Effector memory CD8-positive, alpha-beta T cell (primary cell): ENCODE data around the gene DEFB128.
A peak's percentile ranks its signal among the peaks of the same experiment; 100 is the strongest.
"Not testable (repeated sequence)": the region's sequence is repeated elsewhere in the genome, so short reads cannot be mapped to it uniquely, and the experiment has no call there.

Experiments used
- ATAC-seq: fragments of 150-1000 bp; cut with Tn5 transposase; replicated peaks from 2 replicates; pipeline ENCODE4 v1.10.0; 2021; ENCODE audit warnings: mild to moderate bottlenecking, moderate library complexity
- DNase-seq, 3 experiments: peaks; one replicate each; pipeline ENCODE4 v3.0.0; 2021
- H3K27ac Mint-ChIP-seq, 2 donors: one replicate each; pipeline ENCODE4 v1.8.0; 2022; ENCODE audit warnings: mild to moderate bottlenecking in 2 of 2, mixed read lengths in 2 of 2, moderate library complexity in 2 of 2
- H3K27me3 Mint-ChIP-seq, 2 donors: one replicate each; pipeline ENCODE4 v1.8.0; 2022; ENCODE audit warnings: mixed read lengths in 2 of 2
- H3K36me3 Mint-ChIP-seq: one replicate; pipeline ENCODE4 v1.8.0; 2022; ENCODE audit warnings: mild to moderate bottlenecking, moderate library complexity, mixed read lengths; ENCODE audit not compliant: insufficient read depth
- H3K4me1 Mint-ChIP-seq, 2 donors: one replicate each; pipeline ENCODE4 v1.8.0; 2022; ENCODE audit warnings: low read depth in 2 of 2, mixed read lengths in 2 of 2
- H3K4me3 Mint-ChIP-seq, 2 donors: one replicate each; pipeline ENCODE4 v1.8.0; 2022; ENCODE audit warnings: mild to moderate bottlenecking in 2 of 2, mixed read lengths in 2 of 2, moderate library complexity in 2 of 2
- H3K9me3 Mint-ChIP-seq, 2 donors: one replicate each; pipeline ENCODE4 v1.8.0; 2022; ENCODE audit warnings: mixed read lengths in 2 of 2

Gene DEFB128

DNA sequence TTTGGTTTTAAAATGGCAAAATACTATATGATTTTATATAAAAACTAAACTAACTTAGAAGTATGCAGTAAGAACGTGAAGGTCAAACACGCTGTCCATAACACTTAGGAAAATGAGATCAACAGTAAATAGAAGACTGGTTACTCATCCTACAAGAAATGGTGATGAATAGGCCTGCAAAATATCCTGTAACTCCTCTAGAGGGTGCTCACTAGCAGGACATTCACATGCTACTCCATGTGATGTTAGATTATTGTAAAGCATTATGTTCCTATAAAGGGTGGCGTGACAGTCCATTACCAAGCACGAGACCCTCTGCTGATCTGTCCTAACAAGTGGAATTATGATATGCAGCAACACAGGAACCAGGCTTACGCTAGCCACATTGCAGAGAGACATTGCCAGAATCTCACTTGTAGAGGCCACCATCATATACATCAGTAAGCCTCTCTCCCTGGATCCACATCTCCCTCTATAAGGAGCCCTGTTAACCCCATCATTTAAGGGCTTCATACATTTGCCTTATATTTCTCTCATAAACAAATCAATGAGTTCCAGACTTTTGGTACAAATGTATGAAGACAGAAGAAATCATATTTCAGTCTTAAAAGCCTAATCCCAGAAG, 19.5 kb upstream of the DEFB128 start:
- Mint-ChIP-seq H3K27me3 (peaks cover 0 to 17% of the 10 kb centered on the region in 2 donors), H3K9me3 (no peaks in the 10 kb centered on the region), H3K36me3 (no peaks in the 10 kb centered on the region), H3K4me3 (no peak overlapping the region), H3K4me1 (no peaks in the 10 kb centered on the region), H3K27ac (no peak overlapping the region)
- peak in 2 of 3 experiments; percentile 2 for DNase-seq
- ATAC-seq, result peak; percentile 71

DNA sequence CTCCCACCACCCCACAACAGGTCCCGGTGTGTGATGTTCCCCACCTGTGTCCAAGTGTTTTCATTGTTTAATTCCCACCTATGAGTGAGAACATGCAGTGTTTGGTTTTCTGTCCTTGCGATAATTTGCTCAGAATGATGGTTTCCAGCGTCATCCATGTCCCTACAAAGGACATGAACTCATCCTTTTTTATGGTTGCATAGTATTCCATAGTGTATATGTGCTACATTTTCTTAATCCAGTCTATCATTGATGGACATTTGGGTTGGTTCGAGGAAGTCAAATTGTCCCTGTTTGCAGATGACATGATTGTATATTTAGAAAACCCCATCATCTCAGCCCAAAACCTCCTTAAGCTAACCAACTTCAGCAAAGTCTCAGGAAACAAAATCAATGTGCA, 14.1 kb upstream of the DEFB128 start:
- peaks cover 12 to 28% of the 10 kb centered on the region in 2 donors for H3K27me3 Mint-ChIP-seq
- H3K4me3 Mint-ChIP-seq, H3K4me1 Mint-ChIP-seq, DNase-seq, ATAC-seq, H3K36me3 Mint-ChIP-seq, H3K27ac Mint-ChIP-seq, H3K9me3 Mint-ChIP-seq: not testable (repeated sequence)

DNA sequence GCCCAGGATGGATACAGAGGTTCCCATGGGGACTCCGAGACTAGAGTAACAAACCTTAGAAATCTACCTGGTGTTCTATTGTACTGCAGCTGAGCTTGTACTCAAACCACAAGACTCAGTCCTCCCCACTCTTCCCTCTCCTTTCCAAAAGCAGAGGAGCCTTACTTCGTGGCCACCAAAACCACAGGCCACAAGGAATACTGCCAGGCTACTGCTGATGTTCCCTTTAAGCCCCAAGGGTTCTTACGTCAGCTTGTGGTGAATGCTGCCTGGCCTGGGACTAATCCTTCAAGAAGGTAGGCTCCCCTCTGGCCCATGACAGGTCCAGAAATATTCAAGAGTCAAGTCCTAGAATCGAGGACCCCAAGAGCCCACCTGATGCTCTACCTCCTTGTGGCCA, 10.5 kb upstream of the DEFB128 start:
- Mint-ChIP-seq H3K27ac (no peak overlapping the region), H3K4me3 (no peak overlapping the region), H3K27me3 (peaks cover 46 to 51% of the 10 kb centered on the region in 2 donors), H3K4me1 (no peaks in the 10 kb centered on the region), H3K9me3 (peaks cover 0 to 2% of the 10 kb centered on the region in 2 donors), H3K36me3 (no peaks in the 10 kb centered on the region)
- no peak for DNase-seq
- no peak for ATAC-seq

DNA sequence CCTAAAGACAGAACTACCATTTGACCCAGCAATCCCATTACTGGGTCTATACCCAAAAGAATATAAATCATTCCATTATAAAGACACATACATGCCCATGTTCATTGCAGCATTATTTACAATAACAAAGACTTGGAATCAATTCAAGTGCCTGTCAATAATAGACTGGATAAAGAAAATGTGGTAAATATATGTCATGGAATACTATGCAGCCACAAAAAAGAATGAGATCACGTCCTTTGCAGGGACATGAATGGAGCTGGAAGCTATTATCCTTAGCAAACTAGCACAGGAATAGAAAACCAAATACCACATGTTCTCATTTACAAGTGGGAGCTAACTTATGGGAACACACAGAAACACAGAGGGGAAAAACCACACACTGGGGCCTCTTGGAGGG, 8.7 kb upstream of the DEFB128 start:
- H3K36me3 Mint-ChIP-seq, result no peaks in the 10 kb centered on the region
- H3K27me3 Mint-ChIP-seq, result peaks cover 43 to 61% of the 10 kb centered on the region in 2 donors
- H3K4me3 Mint-ChIP-seq, result no peak overlapping the region
- DNase-seq (no peak), ATAC-seq (no peak)
- peaks cover 0 to 2% of the 10 kb centered on the region in 2 donors for H3K9me3 Mint-ChIP-seq
- H3K27ac Mint-ChIP-seq, result no peak overlapping the region
- H3K4me1 Mint-ChIP-seq, result no peaks in the 10 kb centered on the region

DNA sequence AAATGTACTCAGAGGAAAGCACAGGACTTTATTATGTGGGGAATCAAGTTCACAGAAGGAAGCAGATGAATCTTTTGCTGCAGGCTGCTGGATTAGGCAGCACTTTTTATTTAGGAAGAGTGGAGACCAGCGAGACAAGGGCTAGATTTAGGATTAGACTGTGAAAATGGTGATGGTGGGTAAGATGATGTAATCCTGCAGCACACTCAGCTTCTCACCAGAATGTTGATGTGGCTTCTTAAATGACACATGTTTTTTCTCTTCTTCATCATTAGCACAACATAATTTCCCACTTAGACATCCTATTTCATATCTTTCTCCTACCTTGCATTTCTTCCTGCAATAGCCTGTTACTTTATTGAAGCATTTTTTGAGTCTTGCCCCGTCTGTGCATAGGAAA, 1.8 kb downstream of the DEFB128 start:
- Mint-ChIP-seq H3K27ac (no peak overlapping the region), H3K36me3 (no peaks in the 10 kb centered on the region), H3K27me3 (peaks cover 60 to 97% of the 10 kb centered on the region in 2 donors), H3K4me1 (no peaks in the 10 kb centered on the region), H3K4me3 (no peak overlapping the region), H3K9me3 (no peaks in the 10 kb centered on the region)
- no peak for DNase-seq
- no peak for ATAC-seq

DNA sequence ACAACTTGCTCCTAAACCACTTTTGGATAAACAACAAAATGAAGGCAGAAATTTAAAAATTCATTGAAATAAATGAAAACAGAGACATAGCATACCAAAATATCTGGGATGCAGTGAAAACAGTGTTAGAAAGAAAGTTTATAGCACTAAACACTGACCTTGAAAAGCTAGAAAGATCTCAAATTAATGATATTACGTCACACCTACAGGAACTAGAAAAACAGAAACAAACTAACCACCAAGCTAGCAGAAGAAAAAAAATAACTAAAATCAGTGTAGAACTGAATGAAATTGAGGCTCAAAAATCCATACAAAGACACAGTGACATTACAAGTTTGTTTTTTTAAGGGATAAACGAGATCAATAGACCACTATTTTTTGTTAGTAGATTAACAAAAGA, 5.2 kb downstream of the DEFB128 start:
- H3K9me3 Mint-ChIP-seq, result no peaks in the 10 kb centered on the region
- no peak for ATAC-seq

DNA sequence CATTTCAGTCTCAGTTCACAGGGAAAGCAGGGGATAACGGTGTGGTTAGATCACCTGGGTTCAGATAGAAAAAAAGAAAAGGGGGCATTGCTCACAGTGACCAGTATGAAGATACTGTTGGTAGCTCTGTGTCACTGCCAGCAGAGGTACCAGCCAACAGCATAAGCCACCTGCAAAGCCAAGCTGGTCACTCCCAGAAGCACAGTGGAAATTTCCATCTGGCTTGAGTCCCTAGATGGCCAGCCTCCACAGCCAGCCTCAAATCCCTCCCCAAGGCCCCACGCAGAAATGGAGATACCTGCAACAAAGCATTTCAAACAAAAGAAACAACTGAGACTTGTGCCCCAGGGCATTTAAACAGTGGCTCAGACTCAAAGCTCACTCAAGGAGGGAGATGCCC, 20.6 kb downstream of the DEFB128 start:
- ATAC-seq (no peak), DNase-seq (no peak)
- Mint-ChIP-seq H3K36me3 (no peaks in the 10 kb centered on the region), H3K4me3 (no peak overlapping the region), H3K9me3 (no peaks in the 10 kb centered on the region), H3K27me3 (peaks cover 0 to 22% of the 10 kb centered on the region in 2 donors), H3K27ac (no peak overlapping the region), H3K4me1 (no peaks in the 10 kb centered on the region)

More for the DNA sequence above, 5.2 kb downstream of the DEFB128 start:
- Mint-ChIP-seq H3K36me3 (no peaks in the 10 kb centered on the region), H3K4me1 (no peaks in the 10 kb centered on the region), H3K27me3 (peaks cover 63 to 81% of the 10 kb centered on the region in 2 donors), H3K4me3 (no peak overlapping the region), H3K27ac (no peak overlapping the region)
- DNase-seq, result no peak

DNA sequence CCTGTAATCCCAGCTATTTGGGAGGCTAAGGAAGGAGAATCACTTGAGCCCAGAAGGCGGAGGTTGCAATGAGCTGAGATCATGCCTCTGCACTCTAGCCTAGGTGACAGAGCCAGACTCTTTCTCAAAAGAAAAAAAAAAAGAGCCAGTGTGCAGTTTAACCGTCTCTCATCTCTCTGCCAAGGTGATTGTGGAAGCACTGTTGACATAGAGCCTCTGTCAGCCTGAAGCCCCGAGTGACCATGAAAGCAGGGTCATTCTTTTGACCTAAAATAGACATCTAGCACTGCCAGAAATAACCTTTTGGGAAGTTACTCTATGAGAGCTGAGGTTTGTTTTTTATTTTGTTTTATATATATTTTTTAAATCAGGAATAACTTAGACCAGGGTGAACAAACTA, 24.9 kb downstream of the DEFB128 start:
- Mint-ChIP-seq H3K27ac (no peak overlapping the region), H3K4me1 (no peaks in the 10 kb centered on the region), H3K9me3 (no peaks in the 10 kb centered on the region), H3K4me3 (no peak overlapping the region), H3K27me3 (peaks cover 3 to 20% of the 10 kb centered on the region in 2 donors), H3K36me3 (no peaks in the 10 kb centered on the region)
- ATAC-seq (no peak), DNase-seq (no peak)

DNA sequence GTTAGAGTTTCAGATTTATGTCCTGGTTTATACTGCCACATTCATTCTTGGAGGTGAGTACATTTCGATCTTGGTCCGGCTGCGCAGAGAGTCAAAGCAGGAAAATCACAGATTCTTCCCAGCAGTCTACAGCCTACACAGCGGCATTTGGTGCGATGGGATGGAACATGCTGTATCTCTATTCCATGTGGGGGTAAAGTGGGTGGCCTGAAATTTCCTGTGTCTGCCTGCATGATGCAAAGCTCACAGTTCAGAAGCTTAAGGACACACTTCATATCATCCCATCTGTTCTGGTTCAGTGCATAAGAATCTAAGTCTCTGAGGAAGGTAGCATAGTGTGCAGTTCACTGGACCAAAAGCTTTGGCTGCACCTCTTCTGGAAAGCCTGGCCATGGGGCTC, 32.4 kb downstream of the DEFB128 start, which contains the start of gene DEFB127:
Gene DEFB127, plus strand, starts transcription at position 301 of the 400 bp plus-strand sequence. Its CDS starts 91 bp downstream, at position 392.
- H3K4me1 Mint-ChIP-seq, result no peaks in the 10 kb centered on the region
- ATAC-seq (no peak), DNase-seq (no peak)
- peaks cover 49 to 56% of the 10 kb centered on the region in 2 donors for H3K27me3 Mint-ChIP-seq
- H3K27ac Mint-ChIP-seq, result no peak within 1 kb of the TSS
- no peaks in the 10 kb centered on the region for H3K36me3 Mint-ChIP-seq
- no peak within 1 kb of the TSS for H3K4me3 Mint-ChIP-seq
- no peaks in the 10 kb centered on the region for H3K9me3 Mint-ChIP-seq

DNA sequence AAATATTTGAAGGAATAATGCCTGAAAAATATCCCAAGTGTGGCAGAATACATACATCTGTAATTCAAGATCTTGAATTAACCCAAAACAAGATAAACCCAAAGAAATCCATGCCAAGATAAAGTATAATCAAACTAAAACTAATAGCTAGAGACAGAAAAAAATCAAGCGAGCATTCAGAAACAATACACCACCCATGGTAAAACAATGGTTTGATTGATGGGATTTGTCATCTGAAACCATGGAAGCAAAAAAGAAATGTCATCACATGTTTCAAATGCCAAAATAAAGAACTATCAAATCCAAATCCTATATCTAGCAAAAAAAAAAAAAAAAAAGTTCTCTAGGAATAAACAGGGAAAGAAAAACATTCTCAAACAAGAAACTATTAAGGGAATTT, 37.4 kb downstream of the DEFB128 start:
- Mint-ChIP-seq H3K9me3 (no peaks in the 10 kb centered on the region), H3K27ac (no peak overlapping the region), H3K27me3 (peaks cover 43 to 54% of the 10 kb centered on the region in 2 donors), H3K4me1 (no peaks in the 10 kb centered on the region), H3K36me3 (no peaks in the 10 kb centered on the region), H3K4me3 (no peak overlapping the region)
- ATAC-seq, result no peak
- DNase-seq, result no peak

DNA sequence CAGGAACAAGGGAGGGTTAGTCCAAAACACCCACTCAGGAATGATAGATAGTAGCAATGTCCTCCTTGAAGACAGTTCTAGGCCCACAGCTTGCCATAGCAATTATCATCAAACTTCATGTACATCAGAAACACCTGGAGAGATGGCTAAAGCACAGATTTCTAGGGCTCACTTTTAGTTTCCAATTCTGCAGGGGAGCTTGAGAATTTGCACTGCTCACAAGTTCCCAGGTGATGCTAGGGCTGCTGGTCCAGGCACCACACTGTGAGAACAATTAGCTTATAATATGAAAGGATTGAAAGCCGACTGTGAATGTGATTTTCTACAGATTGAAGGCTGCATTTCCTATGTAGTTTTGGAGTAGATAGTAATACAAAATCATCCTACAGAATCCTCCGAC, 43.6 kb downstream of the DEFB128 start:
- ATAC-seq (no peak), DNase-seq (no peak)
- Mint-ChIP-seq H3K4me1 (no peaks in the 10 kb centered on the region), H3K4me3 (no peak overlapping the region), H3K36me3 (no peaks in the 10 kb centered on the region), H3K27ac (no peak overlapping the region), H3K9me3 (no peaks in the 10 kb centered on the region), H3K27me3 (peaks cover 30 to 50% of the 10 kb centered on the region in 2 donors)

DNA sequence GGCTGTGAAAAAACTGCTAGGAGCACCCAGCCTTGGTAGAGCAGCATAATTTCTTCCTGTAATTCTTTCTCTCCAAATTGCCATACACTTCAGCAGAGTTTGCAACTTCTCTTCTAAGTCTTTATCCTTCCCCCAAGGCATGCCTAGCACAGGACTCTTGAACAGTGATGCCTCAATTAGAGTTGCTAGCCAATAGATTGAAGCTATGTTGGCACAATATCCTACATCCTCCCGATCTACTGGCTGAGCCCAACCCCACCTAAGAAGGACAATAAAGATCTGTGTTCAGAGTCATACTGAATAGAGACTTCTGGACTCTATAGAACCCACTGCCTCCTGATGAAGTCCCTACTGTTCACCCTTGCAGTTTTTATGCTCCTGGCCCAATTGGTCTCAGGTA, 47.2 kb downstream of the DEFB128 start, which contains the start of gene DEFB126:
Gene DEFB126, plus strand, starts transcription at position 301 of the 400 bp plus-strand sequence. Its CDS starts 39 bp downstream, at position 340.
- no peaks in the 10 kb centered on the region for H3K36me3 Mint-ChIP-seq
- no peak within 1 kb of the TSS for H3K27ac Mint-ChIP-seq
- H3K4me3 Mint-ChIP-seq, result no peak within 1 kb of the TSS
- H3K27me3 Mint-ChIP-seq, result peaks cover 46 to 62% of the 10 kb centered on the region in 2 donors
- no peak for DNase-seq
- H3K4me1 Mint-ChIP-seq, result no peaks in the 10 kb centered on the region
- H3K9me3 Mint-ChIP-seq, result peaks cover 0 to 6% of the 10 kb centered on the region in 2 donors
- no peak for ATAC-seq
